Mesenchymal stem cell (in vitro differentiated cells and primary cell): ENCODE measurements around the gene ZNF346.

ENCODE experiments used
- DNase-seq: peaks from one replicate; pipeline ENCODE4 v3.0.0-alpha.2; 2013
- H2AFZ ChIP-seq: one replicate; pipeline ENCODE4 v1.6.1; 2013; ENCODE audit warnings: low read depth, mild to moderate bottlenecking, control low read depth, inconsistent platforms, low read length, moderate library complexity
- H2AK5ac ChIP-seq: 2 replicates; pipeline ENCODE4 v1.6.1; 2013; ENCODE audit warnings: low read length, moderate library complexity, mild to moderate bottlenecking, inconsistent platforms; ENCODE audit not compliant: severe bottlenecking
- H2BK120ac ChIP-seq: one replicate; pipeline ENCODE4 v1.6.1; 2013; ENCODE audit warnings: low read depth, mild to moderate bottlenecking, inconsistent platforms, low read length, moderate library complexity
- H2BK12ac ChIP-seq, 2 experiments: one replicate each; pipeline ENCODE4 v1.6.1; 2013; ENCODE audit warnings: inconsistent platforms in 2 of 2, low read length in 2 of 2, mild to moderate bottlenecking in 2 of 2, moderate library complexity in 2 of 2, control low read depth in 1 of 2
- H2BK15ac ChIP-seq: one replicate; pipeline ENCODE4 v1.6.1; 2013; ENCODE audit warnings: mild to moderate bottlenecking, low read depth, inconsistent platforms; ENCODE audit not compliant: poor library complexity, severe bottlenecking
- H2BK5ac ChIP-seq: 2 replicates; pipeline ENCODE4 v1.6.1; 2013; ENCODE audit warnings: low read depth, mild to moderate bottlenecking, low read length, control low read depth, inconsistent platforms; ENCODE audit not compliant: poor library complexity, severe bottlenecking
- H3K14ac ChIP-seq, 2 experiments: one replicate each; pipeline ENCODE4 v1.6.1; 2013; ENCODE audit warnings: inconsistent platforms in 2 of 2, low read length in 2 of 2, control low read depth in 1 of 2, mild to moderate bottlenecking in 1 of 2, moderate library complexity in 1 of 2
- H3K18ac ChIP-seq, 2 experiments: one replicate each; pipeline ENCODE4 v1.6.1; 2013; ENCODE audit warnings: inconsistent platforms in 2 of 2, low read length in 2 of 2, control low read depth in 1 of 2, low read depth in 1 of 2, mild to moderate bottlenecking in 1 of 2
- H3K23ac ChIP-seq, 2 experiments: one replicate each; pipeline ENCODE4 v1.6.1; 2013; ENCODE audit warnings: inconsistent platforms in 2 of 2, low read length in 2 of 2, mild to moderate bottlenecking in 2 of 2, moderate library complexity in 2 of 2, control low read depth in 1 of 2
- H3K27ac ChIP-seq: 2 replicates; pipeline ENCODE4 v1.5.1; 2013; ENCODE audit warnings: mild to moderate bottlenecking, moderate library complexity, low read length, control low read depth, inconsistent platforms; ENCODE audit not compliant: poor library complexity, severe bottlenecking
- H3K27me3 ChIP-seq, 2 experiments: 2 replicates each; pipeline versions ENCODE4 v1.6.1 to v1.7.0; 2013; ENCODE audit warnings: low read length in 2 of 2, mild to moderate bottlenecking in 2 of 2, moderate library complexity in 2 of 2, control low read depth in 1 of 2, inconsistent platforms in 1 of 2; ENCODE audit not compliant: control insufficient read depth in 1 of 2, insufficient read depth in 1 of 2
- H3K36me3 ChIP-seq, 2 experiments: 2 replicates each; pipeline versions ENCODE4 v1.6.1 to v1.7.0; 2013; ENCODE audit warnings: low read length in 2 of 2, control low read depth in 1 of 2, inconsistent platforms in 1 of 2, low read depth in 1 of 2, mild to moderate bottlenecking in 1 of 2; ENCODE audit not compliant: insufficient read depth in 2 of 2, control insufficient read depth in 1 of 2
- H3K4ac ChIP-seq, 2 experiments: one replicate each; pipeline ENCODE4 v1.6.1; 2013; ENCODE audit warnings: inconsistent platforms in 2 of 2, low read length in 2 of 2, mild to moderate bottlenecking in 2 of 2, moderate library complexity in 2 of 2, control low read depth in 1 of 2, low read depth in 1 of 2
- H3K4me1 ChIP-seq: 2 replicates; pipeline ENCODE4 v1.6.1; 2013; ENCODE audit warnings: low read depth, low read length, control low read depth; ENCODE audit not compliant: control insufficient read depth, insufficient read depth
- H3K4me2 ChIP-seq: 2 replicates; pipeline ENCODE4 v1.6.1; 2013; ENCODE audit warnings: low read length, mild to moderate bottlenecking, inconsistent platforms; ENCODE audit not compliant: poor library complexity, severe bottlenecking
- H3K4me3 ChIP-seq, 2 experiments: 2 replicates each; pipeline versions ENCODE4 v1.5.1 to v1.7.0; 2013; ENCODE audit warnings: low read length in 2 of 2, mild to moderate bottlenecking in 2 of 2, control low read depth in 1 of 2, low read depth in 1 of 2; ENCODE audit not compliant: insufficient read depth in 1 of 2
- H3K79me1 ChIP-seq: replicated peaks from 2 replicates; pipeline ENCODE4 v1.6.1; 2013; ENCODE audit warnings: mild to moderate bottlenecking, control low read depth, low read length, inconsistent platforms; ENCODE audit not compliant: poor library complexity, severe bottlenecking
- H3K9ac ChIP-seq: 2 replicates; pipeline ENCODE4 v1.7.0; 2013; ENCODE audit warnings: mild to moderate bottlenecking, low read length, moderate library complexity
- H3K9me3 ChIP-seq: 2 replicates; pipeline ENCODE4 v1.7.0; 2013; ENCODE audit warnings: mild to moderate bottlenecking, low read length; ENCODE audit not compliant: control insufficient read depth
- H4K8ac ChIP-seq: one replicate; pipeline ENCODE4 v1.6.1; 2013; ENCODE audit warnings: inconsistent platforms, mild to moderate bottlenecking, low read length, moderate library complexity
- H4K91ac ChIP-seq: one replicate; pipeline ENCODE4 v1.6.1; 2013; ENCODE audit warnings: mild to moderate bottlenecking, low read length, inconsistent platforms
- WGBS: methylation state at CpG from one replicate; pipeline ENCODE4 v1.1.7; 2013; ENCODE audit warnings: mixed read lengths; 5-methylcytosine and 5-hydroxymethylcytosine counted together

Gene ZNF346

GRCh38 chr5:177123789-177124485 lies 101.4 kb downstream of the ZNF346 start:
- H2BK5ac ChIP-seq: no peak overlapping the region
- H3K4me2 ChIP-seq: no peak overlapping the region
- H3K9ac ChIP-seq: no peak overlapping the region
- H3K36me3 ChIP-seq: no peaks in the 10 kb centered on the region
- H2AFZ ChIP-seq: no peak overlapping the region
- no peak overlapping the region for H3K27ac ChIP-seq
- H2AK5ac ChIP-seq: no peak overlapping the region
- no peak overlapping the region for H3K4me3 ChIP-seq
- H3K4me1 ChIP-seq: no peaks in the 10 kb centered on the region
- H2BK120ac ChIP-seq: no peak overlapping the region
- H3K18ac ChIP-seq: no peak overlapping the region
- H3K79me1 ChIP-seq: no peaks in the 10 kb centered on the region
- H3K4ac ChIP-seq: no peak overlapping the region
- H2BK12ac ChIP-seq: no peak overlapping the region
- H4K91ac ChIP-seq: no peak overlapping the region
- WGBS: 90% methylated on average over 11 of the region's 15 CpGs
- no peak overlapping the region for H2BK15ac ChIP-seq
- DNase-seq: no peak
- H3K23ac ChIP-seq: no peak overlapping the region
- no peaks in the 10 kb centered on the region for H3K9me3 ChIP-seq
- H3K27me3 ChIP-seq: no peaks in the 10 kb centered on the region
- H4K8ac ChIP-seq: no peak overlapping the region
- no peak overlapping the region for H3K14ac ChIP-seq

GRCh38 chr5:177124486-177124991 lies 102.0 kb downstream of the ZNF346 start:
- no peak for DNase-seq
- Histone ChIP-seq H3K9me3 (no peaks in the 10 kb centered on the region), H2AK5ac (no peak overlapping the region), H3K9ac (no peak overlapping the region), H2BK5ac (no peak overlapping the region), H3K4ac (no peak overlapping the region), H3K27me3 (no peaks in the 10 kb centered on the region), H2AFZ (no peak overlapping the region), H3K4me2 (no peak overlapping the region), H3K4me3 (no peak overlapping the region), H3K79me1 (no peaks in the 10 kb centered on the region), H3K36me3 (no peaks in the 10 kb centered on the region), H3K18ac (no peak overlapping the region), H2BK12ac (no peak overlapping the region), H3K4me1 (no peaks in the 10 kb centered on the region), H3K27ac (no peak overlapping the region), H2BK120ac (no peak overlapping the region), H3K23ac (no peak overlapping the region), H4K91ac (no peak overlapping the region), H3K14ac (no peak overlapping the region), H4K8ac (no peak overlapping the region), H2BK15ac (no peak overlapping the region)
- WGBS: 100% methylated on average over 2 of the region's 4 CpGs

- no peak overlapping the region for H2AK5ac ChIP-seq
- H3K4me1 ChIP-seq: peaks cover 7% of the 10 kb centered on the region
- no peaks in the 10 kb centered on the region for H3K36me3 ChIP-seq
- H3K14ac ChIP-seq: no peak overlapping the region
- H2BK12ac ChIP-seq: no peak overlapping the region
- no peaks in the 10 kb centered on the region for H3K9me3 ChIP-seq
- no peak overlapping the region for H2AFZ ChIP-seq
- H3K18ac ChIP-seq: no peak overlapping the region
- H2BK120ac ChIP-seq: no peak overlapping the region
- no peaks in the 10 kb centered on the region for H3K79me1 ChIP-seq
- H3K27ac ChIP-seq: no peak overlapping the region
- H3K27me3 ChIP-seq: no peaks in the 10 kb centered on the region
- WGBS: 100% methylated on average over 1 of the region's 1 CpG
- H2BK15ac ChIP-seq: no peak overlapping the region
- H2BK5ac ChIP-seq: no peak overlapping the region
- H4K8ac ChIP-seq: no peak overlapping the region
- H3K4ac ChIP-seq: no peak overlapping the region
- no peak overlapping the region for H3K4me3 ChIP-seq
- no peak overlapping the region for H3K23ac ChIP-seq
- DNase-seq: no peak
- no peak overlapping the region for H3K9ac ChIP-seq
- no peak overlapping the region for H4K91ac ChIP-seq
- no peak overlapping the region for H3K4me2 ChIP-seq
These were observed 104.3 kb downstream of the ZNF346 start for GRCh38 chr5:177126771-177127170.

GRCh38 chr5:177128551-177128981 lies 106.1 kb downstream of the ZNF346 start:
- H2BK12ac ChIP-seq: no peak overlapping the region
- DNase-seq: no peak
- H3K9me3 ChIP-seq: no peaks in the 10 kb centered on the region
- H2BK5ac ChIP-seq: no peak overlapping the region
- no peak overlapping the region for H4K8ac ChIP-seq
- H3K36me3 ChIP-seq: no peaks in the 10 kb centered on the region
- WGBS: 100% methylated on average over 4 of the region's 4 CpGs
- no peak overlapping the region for H2AK5ac ChIP-seq
- no peak overlapping the region for H3K4me2 ChIP-seq
- no peak overlapping the region for H3K27ac ChIP-seq
- no peak overlapping the region for H3K4me3 ChIP-seq
- H2AFZ ChIP-seq: no peak overlapping the region
- H3K79me1 ChIP-seq: no peaks in the 10 kb centered on the region
- no peak overlapping the region for H3K23ac ChIP-seq
- H2BK120ac ChIP-seq: no peak overlapping the region
- H2BK15ac ChIP-seq: no peak overlapping the region
- no peak overlapping the region for H3K14ac ChIP-seq
- H3K4ac ChIP-seq: no peak overlapping the region
- H3K18ac ChIP-seq: no peak overlapping the region
- H3K4me1 ChIP-seq: peaks cover 22% of the 10 kb centered on the region
- no peak overlapping the region for H4K91ac ChIP-seq
- H3K27me3 ChIP-seq: no peaks in the 10 kb centered on the region
- no peak overlapping the region for H3K9ac ChIP-seq
